GM21528 (cell line): Measurements from ENCODE around the gene HHATL.

Experiments used
- ATAC-seq: cut with Tn5 transposase; IDR thresholded peaks from one replicate; pipeline ENCODE4 v1.9.1; 2021; ENCODE audit warnings: mild to moderate bottlenecking, moderate library complexity; ENCODE audit not compliant: unreplicated experiment, low FRiP score

HHATL gene

DNA sequence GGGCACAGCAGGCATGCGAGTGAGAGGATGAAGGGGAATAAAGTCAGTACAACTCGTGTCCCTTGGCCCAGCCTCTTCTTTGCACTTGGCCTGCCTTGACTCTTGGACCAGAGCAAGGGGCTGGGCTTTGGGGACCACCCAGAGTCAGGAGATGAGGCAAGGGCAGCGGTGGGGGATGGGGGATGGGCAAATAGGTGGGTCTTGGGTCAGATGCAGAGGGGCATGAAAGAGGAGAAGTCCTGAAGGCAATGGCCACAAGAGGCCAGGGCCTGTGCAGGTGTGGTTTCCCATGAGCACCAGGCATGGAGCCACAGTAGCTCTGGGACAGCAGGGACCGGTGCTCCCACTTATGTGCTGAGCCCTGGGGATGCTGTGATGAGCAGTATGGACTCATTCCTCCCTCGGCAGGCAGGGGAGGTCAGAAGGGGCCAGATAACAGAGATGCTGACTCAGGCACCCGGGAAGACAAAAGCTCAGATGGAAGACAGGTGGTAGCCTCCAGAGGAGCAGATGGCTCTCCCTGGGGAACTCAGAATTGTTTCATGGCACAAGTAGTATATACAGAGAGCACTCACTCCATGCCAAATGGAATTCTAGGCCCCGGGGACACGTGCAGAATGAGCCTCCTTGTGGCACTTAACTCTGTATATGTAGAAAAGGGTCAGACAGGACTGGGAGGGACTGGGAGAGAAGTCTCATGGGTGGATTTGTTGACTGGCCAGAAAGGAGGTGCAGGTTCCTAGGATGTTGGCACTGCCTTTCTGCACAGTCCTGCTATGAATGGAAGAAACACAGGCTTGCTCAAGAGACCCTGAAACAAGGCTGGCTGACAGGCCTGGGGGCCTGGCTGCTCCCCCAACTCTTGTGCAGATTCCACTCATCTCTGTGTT, 34.8 kb downstream of the HHATL start:
- no peak for ATAC-seq

DNA sequence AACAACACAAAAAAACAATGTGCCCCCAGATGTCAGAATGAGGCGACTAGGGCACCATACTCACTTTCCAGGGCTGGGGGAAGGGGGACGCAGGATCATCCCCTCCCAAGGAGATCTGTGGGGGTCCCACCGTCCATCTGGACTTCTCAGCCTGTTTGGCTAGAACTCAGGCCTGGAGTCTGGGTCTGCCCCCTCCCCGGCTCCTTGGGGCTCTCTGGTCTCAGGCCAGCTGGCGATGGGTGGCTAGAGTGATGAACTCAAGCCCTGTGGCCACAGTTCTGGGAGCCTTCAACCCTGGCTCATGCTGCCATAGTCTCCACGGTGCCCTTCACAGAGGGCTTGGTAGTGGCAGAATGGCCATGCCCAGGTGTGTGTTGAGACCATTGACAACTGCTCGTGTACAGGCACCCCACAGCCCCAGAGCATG, 35.5 kb downstream of the HHATL start:
- ATAC-seq = no peak

DNA sequence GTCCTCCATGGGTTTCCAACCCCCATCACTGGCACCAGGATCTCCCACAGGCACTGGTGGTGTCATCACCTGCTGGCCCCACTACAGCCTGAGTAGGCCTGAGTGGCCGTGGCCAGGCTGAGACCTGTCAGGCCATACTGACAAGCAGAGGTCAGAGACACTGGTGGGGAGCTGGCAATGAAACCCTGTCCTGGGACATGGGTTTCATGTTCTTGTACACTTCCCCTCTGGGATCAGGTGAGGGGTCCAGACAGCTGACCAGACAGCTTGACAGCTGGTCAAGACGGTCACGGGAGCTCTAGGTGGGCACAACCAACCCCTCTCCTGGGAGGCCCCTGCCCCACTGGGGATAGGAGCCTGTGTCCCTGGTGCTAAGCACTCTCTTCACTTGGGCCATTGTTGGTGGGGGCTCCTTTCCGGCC, 36.0 kb downstream of the HHATL start:
- no peak for ATAC-seq

DNA sequence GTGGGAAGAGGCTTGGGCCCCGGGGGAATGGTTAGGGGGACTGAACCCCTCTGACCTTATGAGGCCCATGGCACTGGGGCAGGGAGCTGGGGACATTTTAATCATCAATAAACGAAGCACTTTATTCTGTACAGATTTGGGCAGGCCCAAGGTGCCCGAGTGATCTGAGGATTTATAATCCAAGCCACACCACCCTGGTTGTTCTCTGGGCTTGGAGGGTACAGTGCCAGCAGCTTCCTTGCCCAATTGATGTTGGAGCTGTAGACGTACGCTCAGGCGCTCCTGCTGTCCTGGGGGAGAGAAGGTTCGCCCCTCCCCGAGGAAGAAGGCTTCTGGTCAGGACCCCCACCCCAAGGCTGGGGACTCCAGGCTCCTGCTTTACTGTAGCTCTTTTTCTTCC, 36.6 kb downstream of the HHATL start:
- ATAC-seq = no peak

DNA sequence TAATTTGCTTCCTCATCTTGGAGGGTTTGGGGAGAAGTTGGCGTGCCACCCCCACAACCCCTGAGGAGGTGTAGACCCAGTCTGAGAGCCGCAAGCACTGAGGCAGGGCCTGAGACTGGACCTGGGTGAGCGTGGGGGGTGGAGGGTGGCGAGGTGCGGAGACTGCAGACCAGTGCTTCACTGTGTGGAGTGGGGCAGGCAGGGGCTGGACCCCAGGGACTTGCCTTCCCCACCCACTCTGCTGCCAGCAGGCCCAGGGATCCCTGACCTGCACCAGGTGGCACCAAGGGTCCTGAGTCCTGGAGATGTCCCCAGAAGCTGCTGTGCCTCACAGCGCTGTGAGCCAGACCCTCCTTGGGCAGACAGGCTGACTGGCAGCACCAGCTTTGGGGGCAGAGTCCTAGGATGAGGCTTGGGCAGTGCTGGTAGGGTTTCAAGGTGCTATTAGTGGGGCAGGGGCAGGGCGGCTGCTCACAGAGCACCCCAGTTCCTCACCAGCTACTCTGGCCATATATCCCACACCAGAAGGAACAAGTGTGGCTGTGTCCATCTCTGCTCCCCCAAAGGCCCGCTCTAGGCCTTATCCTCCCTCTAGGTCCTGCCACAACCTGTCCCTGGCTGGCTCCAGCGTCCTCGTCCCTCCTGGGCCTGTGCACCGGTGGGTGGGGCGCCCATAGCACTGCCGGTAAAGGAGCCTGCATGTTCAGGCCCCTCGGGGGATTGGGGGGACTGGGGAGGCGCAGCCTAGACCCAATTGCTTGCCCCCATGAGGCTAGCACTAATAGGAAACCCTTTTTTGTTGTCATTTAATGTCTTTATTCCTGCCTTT, 37.3 kb downstream of the HHATL start:
- no peak for ATAC-seq

DNA sequence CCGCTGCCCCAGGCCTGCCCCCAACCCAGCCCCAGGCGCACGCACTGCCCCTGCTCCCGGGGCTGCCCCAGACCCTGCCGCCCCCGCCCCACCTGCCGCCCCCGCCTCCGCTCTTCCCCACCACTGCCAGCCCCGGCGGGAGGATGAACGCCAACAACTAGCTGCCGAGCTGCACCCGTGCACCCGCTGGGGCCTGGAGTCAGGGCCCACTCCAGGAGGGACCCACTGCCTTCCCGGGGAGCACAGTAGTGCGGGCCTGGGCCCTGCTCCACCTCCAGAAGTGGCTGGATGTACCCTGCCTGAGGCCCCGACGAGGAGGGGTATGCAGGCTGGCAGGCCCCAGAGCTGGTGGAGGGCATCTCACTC, 38.2 kb downstream of the HHATL start:
- no peak for ATAC-seq

DNA sequence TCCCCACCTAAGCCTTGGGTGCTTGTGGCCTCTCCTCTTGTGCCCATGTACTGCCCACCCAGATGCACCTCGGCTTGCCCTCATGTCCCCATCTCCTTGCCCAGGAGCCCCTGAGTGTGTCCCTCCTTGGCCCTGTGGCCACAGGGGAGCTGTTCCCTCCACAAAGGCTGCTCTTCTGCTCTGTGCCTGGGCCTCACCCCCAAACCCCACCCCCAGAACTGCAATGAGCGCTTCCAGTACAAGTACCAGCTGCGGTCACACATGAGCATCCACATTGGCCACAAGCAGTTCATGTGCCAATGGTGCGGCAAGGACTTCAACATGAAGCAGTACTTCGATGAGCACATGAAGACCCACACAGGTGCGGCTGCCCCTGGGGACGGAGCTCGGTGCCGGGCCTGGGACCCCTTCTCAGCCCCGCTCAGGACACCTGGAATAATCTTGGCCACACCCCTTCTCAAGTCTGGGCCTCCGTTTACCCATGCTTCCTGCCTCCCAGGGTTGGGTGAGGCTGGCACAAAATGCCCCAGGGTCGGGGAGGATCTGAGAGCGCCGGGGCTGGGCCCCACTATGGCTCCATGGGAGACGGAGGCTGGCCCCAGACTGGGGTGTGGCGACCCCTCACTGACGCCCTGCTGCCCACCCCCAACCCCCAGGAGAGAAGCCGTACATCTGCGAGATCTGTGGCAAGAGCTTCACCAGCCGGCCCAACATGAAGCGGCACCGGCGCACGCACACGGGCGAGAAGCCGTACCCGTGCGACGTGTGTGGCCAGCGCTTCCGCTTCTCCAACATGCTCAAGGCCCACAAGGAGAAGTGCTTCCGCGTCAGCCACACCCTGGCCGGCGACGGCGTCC, 38.8 kb downstream of the HHATL start:
- ATAC-seq = no peak

DNA sequence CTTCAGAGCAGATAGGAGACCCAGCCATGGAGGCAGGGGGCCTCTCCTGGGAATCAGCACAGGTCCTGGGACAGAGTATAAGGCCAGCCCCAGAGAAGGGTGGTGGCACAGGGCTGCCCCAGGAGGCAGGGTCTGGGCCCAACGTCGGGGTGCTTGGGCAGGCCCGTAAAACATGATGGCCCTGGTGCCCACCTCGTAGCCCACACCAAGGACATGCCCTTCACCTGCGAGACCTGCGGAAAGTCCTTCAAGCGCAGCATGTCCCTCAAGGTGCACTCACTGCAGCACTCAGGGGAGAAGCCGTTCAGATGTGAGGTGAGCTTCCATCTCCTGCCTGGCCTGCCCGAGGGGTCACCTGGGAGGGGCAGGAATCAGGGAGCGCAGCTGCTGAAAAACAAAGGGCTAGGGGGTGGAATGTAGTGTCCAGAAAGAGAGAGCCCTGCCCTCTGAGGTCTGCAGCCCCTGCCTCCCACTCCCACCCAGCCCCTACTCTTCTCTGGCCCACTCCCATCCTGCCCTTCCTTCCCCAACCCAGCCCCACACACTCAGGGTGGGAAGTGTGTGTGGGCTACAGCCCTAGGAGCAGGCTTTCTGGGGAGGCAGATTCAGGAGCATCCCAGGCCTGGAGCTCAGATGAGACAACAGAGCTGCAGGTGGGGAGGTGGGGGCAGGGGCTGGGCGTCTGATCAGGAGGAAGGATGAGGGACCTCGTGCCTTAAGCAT, 39.6 kb downstream of the HHATL start:
- no peak for ATAC-seq

DNA sequence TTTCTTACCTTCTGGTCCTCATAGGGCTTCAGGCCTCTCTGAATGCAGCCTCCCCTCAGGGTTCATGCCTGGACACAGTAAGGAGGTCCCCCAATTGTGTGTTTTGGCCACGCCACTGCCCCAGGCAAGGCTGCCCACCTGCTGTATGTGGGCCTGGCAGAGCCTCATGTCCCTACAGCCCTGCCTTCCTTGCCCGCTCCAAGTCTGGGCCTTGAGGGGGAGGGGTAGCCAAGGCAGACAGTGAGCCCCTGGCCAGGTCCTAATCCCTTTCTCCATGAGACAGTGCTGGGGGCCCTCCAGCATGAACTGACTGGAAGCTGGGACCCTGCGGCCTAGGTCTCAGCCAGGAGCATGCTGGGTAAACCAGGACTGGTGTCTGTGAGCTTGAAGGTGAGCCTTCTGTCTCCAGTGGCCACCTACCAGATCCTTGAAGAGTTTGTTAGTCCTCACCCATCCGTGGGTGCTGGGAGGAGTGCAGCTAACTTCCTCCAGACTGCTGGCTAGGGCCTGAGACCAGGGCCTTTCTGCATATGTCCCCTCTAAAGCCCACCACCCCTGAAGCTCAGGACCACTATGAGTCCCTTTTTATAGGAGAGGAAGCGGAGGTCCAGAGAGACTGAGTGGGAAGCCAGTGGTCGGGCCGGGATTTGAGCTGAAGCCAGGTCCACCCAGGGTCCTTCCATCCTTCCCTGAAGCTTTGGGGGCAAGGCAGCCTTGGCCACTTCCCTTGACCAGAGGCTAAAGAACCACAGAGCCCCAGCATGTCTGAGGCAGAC, 40.4 kb downstream of the HHATL start:
- ATAC-seq = no peak

DNA sequence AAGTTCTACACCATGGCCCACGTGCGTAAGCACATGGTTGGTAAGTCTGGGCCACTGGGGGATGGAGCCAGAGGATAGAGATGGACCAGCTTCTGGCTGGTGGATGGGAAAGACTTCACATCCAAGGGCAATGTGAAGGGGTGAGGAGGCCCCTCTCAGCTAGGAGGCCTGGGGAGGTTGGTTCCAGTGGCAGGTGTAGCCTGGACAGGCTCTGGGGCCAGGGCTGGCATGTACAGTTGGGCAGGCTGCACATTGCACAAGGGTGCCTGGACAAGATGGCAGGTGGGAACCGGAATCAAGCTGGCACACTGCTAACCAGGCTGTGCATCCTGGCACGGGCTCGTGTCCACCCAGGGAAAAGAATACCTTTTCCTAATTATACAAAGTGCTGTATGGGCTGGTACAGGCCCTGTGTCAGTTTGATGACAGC, 41.0 kb downstream of the HHATL start:
- no peak for ATAC-seq

DNA sequence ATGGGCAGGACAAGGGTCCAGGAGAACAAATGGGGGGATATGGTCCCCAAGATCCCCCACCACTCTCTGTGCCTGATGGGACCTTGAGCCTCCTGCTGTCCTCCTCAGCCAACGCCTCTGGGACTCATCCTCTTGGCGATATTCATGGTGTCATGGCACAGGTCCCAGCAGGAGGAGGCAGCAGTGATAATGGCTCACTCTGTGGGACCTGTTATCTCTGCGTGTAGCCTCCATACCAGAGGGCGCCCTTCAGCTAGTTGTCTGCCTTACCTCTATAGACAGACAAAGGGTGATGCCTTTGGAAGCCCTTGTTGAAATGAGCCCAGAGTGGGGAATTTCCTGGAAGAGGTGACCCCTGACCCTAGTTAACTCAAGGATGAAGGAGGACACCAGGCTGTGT, 41.7 kb downstream of the HHATL start:
- ATAC-seq = no peak

DNA sequence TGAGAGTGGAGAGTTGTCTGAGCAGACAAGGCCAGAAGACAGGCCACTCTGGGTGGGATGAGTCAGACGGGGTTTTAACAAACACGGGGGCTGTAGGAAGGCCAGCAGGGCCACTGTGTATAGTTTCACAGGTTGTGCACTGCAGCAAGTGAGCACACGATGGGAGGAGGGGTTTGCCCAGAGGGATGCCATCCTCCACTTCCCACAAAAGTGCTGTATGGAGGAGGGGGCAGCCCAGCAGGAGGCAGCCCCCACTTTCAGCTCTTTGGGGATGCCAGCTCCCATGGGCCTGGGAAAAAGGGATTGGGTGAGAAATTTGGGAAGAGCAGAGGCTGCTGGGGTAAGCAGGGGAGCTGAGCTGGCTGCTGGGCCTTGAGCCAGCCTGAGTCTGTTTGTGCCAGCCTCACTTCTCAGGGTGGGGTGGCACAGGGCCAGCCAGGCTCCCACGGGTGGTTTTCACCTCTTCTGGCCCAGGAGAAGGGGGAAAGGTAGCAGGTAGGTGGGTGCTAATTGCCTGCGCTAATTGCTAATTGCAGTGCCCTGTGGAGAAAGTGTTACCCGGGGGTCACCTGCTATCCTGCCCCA, 42.4 kb downstream of the HHATL start:
- ATAC-seq = no peak

DNA sequence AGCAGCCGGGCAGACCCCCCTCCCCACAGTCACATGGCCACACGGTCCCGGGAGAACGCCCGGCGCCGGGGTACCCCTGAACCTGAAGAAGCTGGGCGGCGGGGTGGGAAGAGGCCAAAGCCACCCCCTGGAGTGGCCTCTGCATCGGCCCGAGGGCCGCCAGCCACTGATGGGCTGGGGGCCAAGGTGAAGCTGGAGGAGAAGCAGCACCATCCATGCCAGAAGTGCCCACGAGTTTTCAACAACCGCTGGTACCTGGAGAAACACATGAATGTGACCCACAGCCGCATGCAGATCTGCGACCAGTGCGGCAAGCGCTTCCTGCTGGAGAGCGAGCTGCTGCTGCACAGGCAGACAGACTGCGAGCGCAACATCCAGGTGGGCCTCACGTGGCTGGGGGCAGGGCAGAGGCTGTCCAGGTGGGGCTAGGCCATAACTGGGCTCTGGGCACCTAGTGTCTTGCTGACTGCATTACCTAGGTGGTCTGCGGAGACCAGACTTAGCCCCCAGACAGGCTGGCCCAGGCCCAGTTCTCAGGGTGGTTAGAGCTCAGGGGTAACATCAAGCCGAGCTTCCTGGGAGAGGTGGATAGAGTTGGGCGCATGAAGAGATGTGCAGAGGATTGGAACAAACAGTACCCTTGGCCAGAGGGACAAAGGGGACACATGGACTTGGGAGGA, 43.0 kb downstream of the HHATL start:
- no peak for ATAC-seq

DNA sequence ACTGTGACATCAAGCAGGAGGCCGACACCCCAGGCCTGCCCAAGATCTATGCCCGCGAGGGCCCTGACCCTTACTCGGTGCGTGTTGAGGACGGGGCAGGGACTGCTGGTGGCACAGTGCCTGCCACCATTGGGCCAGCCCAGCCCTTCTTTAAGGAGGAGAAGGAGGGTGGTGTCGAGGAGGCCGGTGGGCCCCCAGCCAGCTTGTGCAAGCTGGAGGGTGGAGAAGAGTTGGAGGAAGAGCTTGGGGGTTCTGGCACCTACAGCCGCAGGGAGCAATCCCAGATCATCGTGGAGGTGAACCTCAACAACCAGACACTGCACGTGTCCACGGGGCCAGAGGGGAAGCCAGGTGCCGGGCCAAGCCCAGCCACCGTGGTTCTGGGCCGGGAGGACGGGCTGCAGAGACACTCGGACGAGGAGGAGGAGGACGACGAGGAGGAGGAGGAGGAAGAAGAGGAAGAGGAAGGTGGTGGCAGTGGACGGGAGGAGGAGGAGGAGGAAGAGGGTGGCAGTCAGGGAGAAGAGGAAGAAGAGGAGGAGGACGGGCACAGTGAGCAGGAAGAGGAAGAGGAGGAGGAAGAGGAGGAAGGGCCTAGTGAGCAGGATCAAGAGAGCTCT, 43.7 kb downstream of the HHATL start:
- ATAC-seq = no peak

DNA sequence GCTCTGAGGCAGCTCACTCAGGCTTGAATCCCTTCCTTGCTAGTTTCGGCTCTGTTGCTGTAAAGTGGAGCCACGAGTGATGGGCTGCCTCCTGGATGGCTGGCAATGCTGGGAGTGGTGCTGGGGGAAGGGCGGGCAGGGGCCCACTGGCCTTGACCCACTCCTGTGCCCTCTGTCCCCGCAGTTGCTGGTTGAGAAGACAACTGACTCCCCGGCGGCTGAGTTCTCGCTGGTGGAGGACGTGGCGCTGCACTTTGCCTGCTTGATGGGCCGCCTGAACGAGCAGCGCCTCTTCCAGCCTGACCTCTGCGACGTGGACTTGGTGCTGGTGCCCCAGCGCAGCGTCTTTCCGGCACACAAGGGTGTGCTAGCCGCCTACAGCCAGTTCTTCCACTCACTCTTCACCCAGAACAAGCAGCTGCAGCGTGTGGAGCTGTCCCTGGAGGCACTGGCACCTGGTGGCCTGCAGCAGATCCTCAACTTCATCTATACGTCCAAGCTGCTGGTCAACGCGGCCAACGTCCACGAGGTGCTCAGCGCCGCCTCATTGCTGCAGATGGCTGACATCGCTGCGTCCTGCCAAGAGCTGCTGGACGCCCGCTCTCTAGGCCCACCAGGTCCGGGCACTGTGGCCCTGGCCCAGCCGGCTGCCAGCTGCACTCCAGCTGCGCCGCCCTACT, 44.4 kb downstream of the HHATL start:
- no peak for ATAC-seq

DNA sequence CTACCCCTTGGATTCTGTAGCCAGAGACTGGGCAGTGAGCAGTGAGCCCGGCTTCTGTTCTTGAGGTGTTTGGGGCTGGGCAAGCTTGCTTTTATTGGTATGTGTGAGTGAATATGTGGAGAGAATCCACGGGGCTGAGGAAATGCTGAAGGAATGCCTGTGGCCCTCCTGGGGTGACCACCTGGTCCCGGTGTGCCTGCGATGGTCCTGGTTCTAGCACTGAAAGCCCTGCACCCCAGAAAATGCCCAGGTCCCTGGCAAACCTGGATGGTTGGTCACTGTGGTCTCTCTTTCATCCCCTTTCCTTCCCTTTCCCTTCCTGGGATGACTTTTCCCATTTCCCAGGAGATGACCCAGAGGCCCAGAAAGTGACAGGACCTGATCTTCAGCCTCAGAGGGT, 44.9 kb downstream of the HHATL start:
- ATAC-seq = no peak
